HepG2 (cell line): ENCODE measurements around the gene LRRC25. TPM values are rescaled to one million over a fixed set of nuclear protein-coding genes. Genes with fewer than 3 reads are reported as not detected.

Source experiments
- CHCHD3 ChIP-seq: sonication (generic); formaldehyde crosslinking; IDR thresholded peaks from 2 replicates; pipeline ENCODE4 v1.8.0; 2022; ENCODE audit warnings: mild to moderate bottlenecking, missing genetic modification reagents, moderate library complexity
- ERF ChIP-seq: IDR thresholded peaks from 2 replicates; pipeline ENCODE4 v1.6.1; 2018; ENCODE audit warnings: missing biosample characterization, missing genetic modification reagents
- ISL2 ChIP-seq: sonication (generic); formaldehyde crosslinking; IDR thresholded peaks from 2 replicates; pipeline ENCODE4 v1.5.0; 2020; ENCODE audit warnings: missing genetic modification reagents
- PCBP2 ChIP-seq: fragments of 200-400 bp; formaldehyde crosslinking; optimal IDR thresholded peaks from 2 replicates; pipeline ENCODE3; 2018; ENCODE audit warnings: low read length, low read depth; ENCODE audit not compliant: poor library complexity, severe bottlenecking
- RORA ChIP-seq: sonication (generic); formaldehyde crosslinking; IDR thresholded peaks from 2 replicates; pipeline ENCODE4 v1.5.0; 2020; ENCODE audit warnings: mild to moderate bottlenecking, missing genetic modification reagents, moderate library complexity
- ZBTB21 ChIP-seq: sonication (generic); formaldehyde crosslinking; IDR thresholded peaks from 2 replicates; pipeline ENCODE4 v1.4.0; 2020; ENCODE audit warnings: missing genetic modification reagents
- ZFP36L1 ChIP-seq: sonication (generic); formaldehyde crosslinking; IDR thresholded peaks from 2 replicates; pipeline ENCODE4 v1.8.0; 2022; ENCODE audit warnings: mild to moderate bottlenecking, missing genetic modification reagents, moderate library complexity
- ZNF121 ChIP-seq: sonication (generic); formaldehyde crosslinking; IDR thresholded peaks from 2 replicates; pipeline ENCODE4 v1.5.0; 2020; ENCODE audit warnings: mild to moderate bottlenecking, missing genetic modification reagents
- ZNF230 ChIP-seq: sonication (generic); formaldehyde crosslinking; IDR thresholded peaks from 2 replicates; pipeline ENCODE4 v1.4.0; 2020; ENCODE audit warnings: mild to moderate bottlenecking, missing genetic modification reagents
- ZNF558 ChIP-seq: sonication (generic); formaldehyde crosslinking; IDR thresholded peaks from 2 replicates; pipeline ENCODE4 v1.9.0; 2022; ENCODE audit warnings: mild to moderate bottlenecking, missing genetic modification reagents, borderline replicate concordance
- polyA plus RNA-seq, 8 experiments: library from polyadenylated mRNA; depleted of rRNA in 3 of 8; stranded (reverse) in 7 of 8; unstranded in 1 of 8; fragments of >200 nt; fragmentation: Illumina TruSeq in 4 of 8; extraction: Trizol in 4 of 8; gene quantifications; 2 replicates each; pipeline versions ENCODE4 v1.2.1 to v1.2.3, GENCODE V29; 2011 to 2016; ENCODE audit warnings: low read depth in 4 of 8, missing spikeins in 1 of 8, mixed read lengths in 1 of 8; ENCODE audit not compliant: insufficient read depth in 1 of 8
- total RNA-seq, 5 experiments: library from RNA; depleted of rRNA; stranded (reverse); fragments of >200 nt; fragmentation: Illumina TruSeq; extraction: Trizol; gene quantifications; 2 replicates each; pipeline ENCODE4 v1.2.3, GENCODE V29; 2016; ENCODE audit warnings: low read depth in 1 of 5
- TF ChIP-seq, protein P1 (sequence below): sonication (generic); formaldehyde crosslinking; IDR thresholded peaks from 2 replicates; pipeline ENCODE4 v1.9.0; 2022; ENCODE audit warnings: missing genetic modification reagents, mild to moderate bottlenecking, borderline replicate concordance
- TF ChIP-seq, protein P2 (sequence below): sonication (generic); formaldehyde crosslinking; IDR thresholded peaks from 2 replicates; pipeline ENCODE4 v1.5.1; 2020; ENCODE audit warnings: mild to moderate bottlenecking, missing genetic modification reagents, moderate library complexity
- TF ChIP-seq, protein P3 (sequence below): IDR thresholded peaks from 2 replicates; pipeline ENCODE4 v1.6.1; 2012; ENCODE audit warnings: inconsistent platforms
- TF ChIP-seq, protein P4 (sequence below): IDR thresholded peaks from 2 replicates; pipeline ENCODE4 v1.6.1; 2018; ENCODE audit warnings: missing genetic modification reagents, mild to moderate bottlenecking, missing compliant biosample characterization
- TF ChIP-seq, protein P5 (sequence below): IDR thresholded peaks from 2 replicates; pipeline ENCODE4 v1.6.1; 2016; ENCODE audit warnings: missing compliant biosample characterization, missing genetic modification reagents, borderline replicate concordance
- TF ChIP-seq, protein P6 (sequence below): sonication (generic); formaldehyde crosslinking; IDR thresholded peaks from 2 replicates; pipeline ENCODE4 v1.5.1; 2020; ENCODE audit warnings: mild to moderate bottlenecking, missing genetic modification reagents

The LRRC25 gene
- total and polyA plus RNA-seq, 2 of the 13 experiments (the other 11 are each of a cell fraction or from before 2014, with no cell fraction given) = 0.13 to 0.53 TPM

DNA sequence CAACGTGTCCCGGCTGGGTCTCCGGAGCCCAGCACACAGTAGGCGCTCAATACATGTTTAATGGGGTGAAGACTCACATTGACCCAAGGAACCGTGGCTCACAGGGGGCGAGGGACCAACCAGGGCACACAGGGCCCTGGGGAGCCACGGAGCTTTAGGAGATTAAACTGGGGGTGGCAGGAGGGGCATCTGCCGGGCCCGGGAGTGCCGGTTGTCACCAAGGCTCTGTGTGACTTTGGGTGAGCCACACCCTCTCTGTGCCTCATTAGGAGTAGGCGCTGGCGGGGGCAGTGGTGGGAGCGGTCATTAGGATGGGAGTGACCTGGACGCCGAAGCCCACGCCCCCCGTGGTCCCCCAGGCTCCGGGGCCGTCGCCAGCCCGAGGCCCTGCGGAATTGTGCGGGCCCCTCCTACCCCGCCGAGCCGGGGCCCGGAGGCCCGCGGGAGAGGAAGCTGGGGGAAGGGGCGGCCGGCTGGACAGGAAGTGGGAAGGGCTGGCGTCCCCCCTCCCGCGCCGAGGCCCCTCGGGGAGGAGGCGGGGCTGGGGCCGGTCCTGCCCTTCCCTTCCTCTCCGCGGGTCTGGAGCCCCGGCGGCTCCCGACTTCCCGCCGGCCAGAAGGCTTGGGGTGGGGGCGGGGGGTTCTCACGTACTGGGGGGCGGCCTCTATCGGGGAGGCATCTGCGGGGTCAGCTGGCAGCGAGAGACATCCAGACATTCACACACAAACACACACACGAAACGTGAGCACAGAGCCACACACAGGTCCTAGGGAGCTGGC is 20.0 kb upstream of the LRRC25 start (continued):
- TF ChIP-seq, protein P1, sequence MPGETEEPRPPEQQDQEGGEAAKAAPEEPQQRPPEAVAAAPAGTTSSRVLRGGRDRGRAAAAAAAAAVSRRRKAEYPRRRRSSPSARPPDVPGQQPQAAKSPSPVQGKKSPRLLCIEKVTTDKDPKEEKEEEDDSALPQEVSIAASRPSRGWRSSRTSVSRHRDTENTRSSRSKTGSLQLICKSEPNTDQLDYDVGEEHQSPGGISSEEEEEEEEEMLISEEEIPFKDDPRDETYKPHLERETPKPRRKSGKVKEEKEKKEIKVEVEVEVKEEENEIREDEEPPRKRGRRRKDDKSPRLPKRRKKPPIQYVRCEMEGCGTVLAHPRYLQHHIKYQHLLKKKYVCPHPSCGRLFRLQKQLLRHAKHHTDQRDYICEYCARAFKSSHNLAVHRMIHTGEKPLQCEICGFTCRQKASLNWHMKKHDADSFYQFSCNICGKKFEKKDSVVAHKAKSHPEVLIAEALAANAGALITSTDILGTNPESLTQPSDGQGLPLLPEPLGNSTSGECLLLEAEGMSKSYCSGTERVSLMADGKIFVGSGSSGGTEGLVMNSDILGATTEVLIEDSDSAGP (CRISPR knock-in tag) = peak; percentile 62; the same call in 1 of the 2 replicates
- TF ChIP-seq PCBP2 (no peak), ZNF121 (0 out of 2 replicates have a peak, but pooled peaks have one; percentile 26), ERF (peak; percentile 76), ZNF230 (0 out of 2 replicates have a peak, but pooled peaks have one; percentile 40), ZFP36L1 (CRISPR knock-in tag) (peak; percentile 84; the same call in 1 of the 2 replicates), ZNF558 (CRISPR knock-in tag) (peak; percentile 70; the same call in 1 of the 2 replicates), RORA (CRISPR knock-in tag) (no peak), ISL2 (CRISPR knock-in tag) (0 out of 2 replicates have a peak, but pooled peaks have one; percentile 28), ZBTB21 (no peak), CHCHD3 (CRISPR knock-in tag) (peak; percentile 72; the same call in 1 of the 2 replicates)
- TF ChIP-seq, protein P2, sequence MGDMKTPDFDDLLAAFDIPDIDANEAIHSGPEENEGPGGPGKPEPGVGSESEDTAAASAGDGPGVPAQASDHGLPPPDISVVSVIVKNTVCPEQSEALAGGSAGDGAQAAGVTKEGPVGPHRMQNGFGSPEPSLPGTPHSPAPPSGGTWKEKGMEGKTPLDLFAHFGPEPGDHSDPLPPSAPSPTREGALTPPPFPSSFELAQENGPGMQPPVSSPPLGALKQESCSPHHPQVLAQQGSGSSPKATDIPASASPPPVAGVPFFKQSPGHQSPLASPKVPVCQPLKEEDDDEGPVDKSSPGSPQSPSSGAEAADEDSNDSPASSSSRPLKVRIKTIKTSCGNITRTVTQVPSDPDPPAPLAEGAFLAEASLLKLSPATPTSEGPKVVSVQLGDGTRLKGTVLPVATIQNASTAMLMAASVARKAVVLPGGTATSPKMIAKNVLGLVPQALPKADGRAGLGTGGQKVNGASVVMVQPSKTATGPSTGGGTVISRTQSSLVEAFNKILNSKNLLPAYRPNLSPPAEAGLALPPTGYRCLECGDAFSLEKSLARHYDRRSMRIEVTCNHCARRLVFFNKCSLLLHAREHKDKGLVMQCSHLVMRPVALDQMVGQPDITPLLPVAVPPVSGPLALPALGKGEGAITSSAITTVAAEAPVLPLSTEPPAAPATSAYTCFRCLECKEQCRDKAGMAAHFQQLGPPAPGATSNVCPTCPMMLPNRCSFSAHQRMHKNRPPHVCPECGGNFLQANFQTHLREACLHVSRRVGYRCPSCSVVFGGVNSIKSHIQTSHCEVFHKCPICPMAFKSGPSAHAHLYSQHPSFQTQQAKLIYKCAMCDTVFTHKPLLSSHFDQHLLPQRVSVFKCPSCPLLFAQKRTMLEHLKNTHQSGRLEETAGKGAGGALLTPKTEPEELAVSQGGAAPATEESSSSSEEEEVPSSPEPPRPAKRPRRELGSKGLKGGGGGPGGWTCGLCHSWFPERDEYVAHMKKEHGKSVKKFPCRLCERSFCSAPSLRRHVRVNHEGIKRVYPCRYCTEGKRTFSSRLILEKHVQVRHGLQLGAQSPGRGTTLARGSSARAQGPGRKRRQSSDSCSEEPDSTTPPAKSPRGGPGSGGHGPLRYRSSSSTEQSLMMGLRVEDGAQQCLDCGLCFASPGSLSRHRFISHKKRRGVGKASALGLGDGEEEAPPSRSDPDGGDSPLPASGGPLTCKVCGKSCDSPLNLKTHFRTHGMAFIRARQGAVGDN (CRISPR knock-in tag) = peak; percentile 89
- TF ChIP-seq, protein P3, sequence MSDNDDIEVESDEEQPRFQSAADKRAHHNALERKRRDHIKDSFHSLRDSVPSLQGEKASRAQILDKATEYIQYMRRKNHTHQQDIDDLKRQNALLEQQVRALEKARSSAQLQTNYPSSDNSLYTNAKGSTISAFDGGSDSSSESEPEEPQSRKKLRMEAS = peak; percentile 32
- TF ChIP-seq, protein P4, sequence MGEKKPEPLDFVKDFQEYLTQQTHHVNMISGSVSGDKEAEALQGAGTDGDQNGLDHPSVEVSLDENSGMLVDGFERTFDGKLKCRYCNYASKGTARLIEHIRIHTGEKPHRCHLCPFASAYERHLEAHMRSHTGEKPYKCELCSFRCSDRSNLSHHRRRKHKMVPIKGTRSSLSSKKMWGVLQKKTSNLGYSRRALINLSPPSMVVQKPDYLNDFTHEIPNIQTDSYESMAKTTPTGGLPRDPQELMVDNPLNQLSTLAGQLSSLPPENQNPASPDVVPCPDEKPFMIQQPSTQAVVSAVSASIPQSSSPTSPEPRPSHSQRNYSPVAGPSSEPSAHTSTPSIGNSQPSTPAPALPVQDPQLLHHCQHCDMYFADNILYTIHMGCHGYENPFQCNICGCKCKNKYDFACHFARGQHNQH (CRISPR knock-in tag) = peak; percentile 72; the same call in 1 of the 2 replicates
- TF ChIP-seq, protein P5, sequence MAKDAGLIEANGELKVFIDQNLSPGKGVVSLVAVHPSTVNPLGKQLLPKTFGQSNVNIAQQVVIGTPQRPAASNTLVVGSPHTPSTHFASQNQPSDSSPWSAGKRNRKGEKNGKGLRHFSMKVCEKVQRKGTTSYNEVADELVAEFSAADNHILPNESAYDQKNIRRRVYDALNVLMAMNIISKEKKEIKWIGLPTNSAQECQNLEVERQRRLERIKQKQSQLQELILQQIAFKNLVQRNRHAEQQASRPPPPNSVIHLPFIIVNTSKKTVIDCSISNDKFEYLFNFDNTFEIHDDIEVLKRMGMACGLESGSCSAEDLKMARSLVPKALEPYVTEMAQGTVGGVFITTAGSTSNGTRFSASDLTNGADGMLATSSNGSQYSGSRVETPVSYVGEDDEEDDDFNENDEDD = peak; percentile 66; the same call in 1 of the 2 replicates
- TF ChIP-seq, protein P6, sequence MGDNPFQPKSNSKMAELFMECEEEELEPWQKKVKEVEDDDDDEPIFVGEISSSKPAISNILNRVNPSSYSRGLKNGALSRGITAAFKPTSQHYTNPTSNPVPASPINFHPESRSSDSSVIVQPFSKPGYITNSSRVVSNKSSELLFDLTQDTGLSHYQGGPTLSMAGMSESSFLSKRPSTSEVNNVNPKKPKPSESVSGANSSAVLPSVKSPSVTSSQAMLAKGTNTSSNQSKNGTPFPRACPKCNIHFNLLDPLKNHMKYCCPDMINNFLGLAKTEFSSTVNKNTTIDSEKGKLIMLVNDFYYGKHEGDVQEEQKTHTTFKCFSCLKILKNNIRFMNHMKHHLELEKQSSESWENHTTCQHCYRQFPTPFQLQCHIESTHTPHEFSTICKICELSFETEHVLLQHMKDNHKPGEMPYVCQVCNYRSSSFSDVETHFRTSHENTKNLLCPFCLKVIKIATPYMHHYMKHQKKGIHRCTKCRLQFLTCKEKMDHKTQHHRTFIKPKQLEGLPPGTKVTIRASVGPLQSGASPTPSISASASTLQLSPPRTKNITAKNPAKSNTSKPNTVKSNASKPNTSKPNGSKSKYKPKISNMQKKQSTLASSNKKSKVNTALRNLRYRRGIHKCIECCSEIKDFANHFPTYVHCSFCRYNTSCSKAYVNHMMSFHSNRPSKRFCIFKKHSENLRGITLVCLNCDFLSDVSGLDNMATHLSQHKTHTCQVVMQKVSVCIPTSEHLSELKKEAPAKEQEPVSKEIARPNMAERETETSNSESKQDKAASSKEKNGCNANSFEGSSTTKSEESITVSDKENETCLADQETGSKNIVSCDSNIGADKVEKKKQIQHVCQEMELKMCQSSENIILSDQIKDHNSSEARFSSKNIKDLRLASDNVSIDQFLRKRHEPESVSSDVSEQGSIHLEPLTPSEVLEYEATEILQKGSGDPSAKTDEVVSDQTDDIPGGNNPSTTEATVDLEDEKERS (CRISPR knock-in tag) = no peak
